ENCODE data around the gene ITGB5.

DNA sequence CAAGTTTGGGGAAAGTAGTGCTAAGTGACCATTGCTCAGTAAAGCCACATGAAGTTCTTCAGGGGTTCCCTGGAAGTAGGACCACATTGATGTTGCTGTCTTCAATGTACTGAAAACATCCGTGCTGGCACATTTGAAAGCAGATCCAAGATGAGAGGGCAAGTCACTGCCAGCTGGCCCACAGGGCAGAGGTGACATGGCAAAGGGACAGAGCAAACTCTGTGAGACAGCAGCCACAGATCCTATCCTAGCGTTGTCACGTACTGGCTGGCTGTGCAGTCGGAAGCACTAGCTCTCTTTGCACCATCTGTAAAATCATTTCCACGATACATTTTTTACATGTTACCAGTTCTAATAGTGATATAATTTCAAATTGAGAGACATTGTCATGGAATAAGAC lies 33.6 kb upstream of the ITGB5 start:
- TF ChIP-seq, protein P1, sequence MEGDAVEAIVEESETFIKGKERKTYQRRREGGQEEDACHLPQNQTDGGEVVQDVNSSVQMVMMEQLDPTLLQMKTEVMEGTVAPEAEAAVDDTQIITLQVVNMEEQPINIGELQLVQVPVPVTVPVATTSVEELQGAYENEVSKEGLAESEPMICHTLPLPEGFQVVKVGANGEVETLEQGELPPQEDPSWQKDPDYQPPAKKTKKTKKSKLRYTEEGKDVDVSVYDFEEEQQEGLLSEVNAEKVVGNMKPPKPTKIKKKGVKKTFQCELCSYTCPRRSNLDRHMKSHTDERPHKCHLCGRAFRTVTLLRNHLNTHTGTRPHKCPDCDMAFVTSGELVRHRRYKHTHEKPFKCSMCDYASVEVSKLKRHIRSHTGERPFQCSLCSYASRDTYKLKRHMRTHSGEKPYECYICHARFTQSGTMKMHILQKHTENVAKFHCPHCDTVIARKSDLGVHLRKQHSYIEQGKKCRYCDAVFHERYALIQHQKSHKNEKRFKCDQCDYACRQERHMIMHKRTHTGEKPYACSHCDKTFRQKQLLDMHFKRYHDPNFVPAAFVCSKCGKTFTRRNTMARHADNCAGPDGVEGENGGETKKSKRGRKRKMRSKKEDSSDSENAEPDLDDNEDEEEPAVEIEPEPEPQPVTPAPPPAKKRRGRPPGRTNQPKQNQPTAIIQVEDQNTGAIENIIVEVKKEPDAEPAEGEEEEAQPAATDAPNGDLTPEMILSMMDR (IDR thresholded peaks at IDR 0.05), result no peak
- TF ChIP-seq POLR2A (IDR thresholded peaks at IDR 0.05), result no peak
